HG02798 (cell line): ENCODE results near the gene ATF7IP2.
"Not testable (repeated sequence)": the region's sequence is repeated elsewhere in the genome, so short reads cannot be mapped to it uniquely, and the experiment has no call there.

Experiments
- ATAC-seq: cut with Tn5 transposase; IDR thresholded peaks from one replicate; pipeline ENCODE4 v1.9.1; 2021; ENCODE audit warnings: mild to moderate bottlenecking; ENCODE audit not compliant: unreplicated experiment, poor library complexity

ATF7IP2 gene

GRCh38 chr16:10373556-10373955 lies 12.3 kb upstream of the ATF7IP2 start:
- no peak for ATAC-seq

GRCh38 chr16:10376229-10376628 lies 9.6 kb upstream of the ATF7IP2 start:
- no peak for ATAC-seq

GRCh38 chr16:10383626-10384025 lies 2.2 kb upstream of the ATF7IP2 start:
- no peak for ATAC-seq

- no peak for ATAC-seq
Measured at GRCh38 chr16:10386517-10387100, 748 bp downstream of the ATF7IP2 start.

- no peak for ATAC-seq
Measured at GRCh38 chr16:10387188-10387617, 1.3 kb downstream of the ATF7IP2 start.

GRCh38 chr16:10388988-10389387 lies 3.1 kb downstream of the ATF7IP2 start:
- ATAC-seq, result no peak

GRCh38 chr16:10390330-10390729 lies 4.5 kb downstream of the ATF7IP2 start:
- ATAC-seq, result no peak

- no peak for ATAC-seq
Measured at GRCh38 chr16:10390867-10391266, 5.0 kb downstream of the ATF7IP2 start.

GRCh38 chr16:10391339-10391738 lies 5.5 kb downstream of the ATF7IP2 start:
- no peak for ATAC-seq

- ATAC-seq, result no peak
Measured at GRCh38 chr16:10402975-10403374, 17.1 kb downstream of the ATF7IP2 start.

- no peak for ATAC-seq
Measured at GRCh38 chr16:10405386-10405939, 19.6 kb downstream of the ATF7IP2 start.

GRCh38 chr16:10408824-10409381 lies 23.0 kb downstream of the ATF7IP2 start:
- ATAC-seq, result no peak

GRCh38 chr16:10409713-10410112 lies 23.9 kb downstream of the ATF7IP2 start:
- not testable (repeated sequence) for ATAC-seq

- ATAC-seq, result no peak
Measured at GRCh38 chr16:10410469-10410868, 24.6 kb downstream of the ATF7IP2 start.

GRCh38 chr16:10412935-10413601 lies 27.2 kb downstream of the ATF7IP2 start:
- no peak for ATAC-seq

GRCh38 chr16:10418204-10418603 lies 32.3 kb downstream of the ATF7IP2 start:
- ATAC-seq, result not testable (repeated sequence)

- ATAC-seq, result no peak
Measured at GRCh38 chr16:10419701-10420100, 33.8 kb downstream of the ATF7IP2 start.

- ATAC-seq, result no peak
Measured at GRCh38 chr16:10421596-10421995, 35.7 kb downstream of the ATF7IP2 start.

GRCh38 chr16:10428433-10429168 lies 42.7 kb downstream of the ATF7IP2 start:
- ATAC-seq, result no peak

GRCh38 chr16:10429299-10429969 lies 43.6 kb downstream of the ATF7IP2 start:
- not testable (repeated sequence) for ATAC-seq
